GM12865 (cell line): ENCODE measurements around the gene MARVELD1.

Experiments used
- DNase-seq: peaks from one replicate; pipeline ENCODE4 v3.0.0; 2010; ENCODE audit warnings: low read depth
- H3K4me3 ChIP-seq: 2 replicates; pipeline ENCODE4 v1.5.1; 2011; ENCODE audit warnings: mild to moderate bottlenecking, low read depth, low read length, control low read depth
- TF ChIP-seq, protein P1 (sequence below): IDR thresholded peaks from 2 replicates; pipeline ENCODE4 v1.5.1; 2011; ENCODE audit warnings: low read length, control low read depth, low read depth, inconsistent platforms; ENCODE audit not compliant: insufficient read depth; ENCODE audit errors: missing control alignments

The MARVELD1 gene

DNA sequence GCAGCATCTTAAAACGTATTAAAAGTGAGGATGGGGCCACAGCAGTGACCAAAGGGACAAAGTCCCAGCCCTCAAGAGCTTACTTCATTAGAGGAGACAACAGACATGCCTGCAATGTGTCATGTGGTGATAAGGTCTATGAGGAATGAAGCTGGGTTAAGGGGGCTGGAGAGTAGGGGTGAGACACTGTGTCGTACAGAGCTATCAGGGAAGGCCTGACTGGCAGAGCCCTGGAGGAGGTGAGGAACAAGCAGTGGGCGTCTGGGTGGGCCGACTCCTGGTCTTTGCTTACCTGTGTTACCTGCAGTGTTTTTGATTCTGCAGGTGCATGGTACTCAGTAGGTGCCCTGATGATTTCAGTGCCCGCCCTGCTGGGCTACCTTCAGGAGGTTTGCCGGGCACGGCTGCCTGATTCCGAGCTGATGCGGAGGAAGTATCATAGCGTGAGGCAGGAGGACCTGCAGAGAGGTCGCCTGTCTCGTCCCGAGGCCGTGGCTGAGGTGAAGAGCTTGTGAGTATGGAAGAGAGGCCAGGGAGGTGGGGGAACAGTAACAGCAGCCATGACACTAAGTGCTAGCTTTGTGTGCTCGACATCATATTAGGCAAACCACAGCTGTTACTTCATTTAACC, 31.0 kb downstream of the MARVELD1 start:
- TF ChIP-seq, protein P1, sequence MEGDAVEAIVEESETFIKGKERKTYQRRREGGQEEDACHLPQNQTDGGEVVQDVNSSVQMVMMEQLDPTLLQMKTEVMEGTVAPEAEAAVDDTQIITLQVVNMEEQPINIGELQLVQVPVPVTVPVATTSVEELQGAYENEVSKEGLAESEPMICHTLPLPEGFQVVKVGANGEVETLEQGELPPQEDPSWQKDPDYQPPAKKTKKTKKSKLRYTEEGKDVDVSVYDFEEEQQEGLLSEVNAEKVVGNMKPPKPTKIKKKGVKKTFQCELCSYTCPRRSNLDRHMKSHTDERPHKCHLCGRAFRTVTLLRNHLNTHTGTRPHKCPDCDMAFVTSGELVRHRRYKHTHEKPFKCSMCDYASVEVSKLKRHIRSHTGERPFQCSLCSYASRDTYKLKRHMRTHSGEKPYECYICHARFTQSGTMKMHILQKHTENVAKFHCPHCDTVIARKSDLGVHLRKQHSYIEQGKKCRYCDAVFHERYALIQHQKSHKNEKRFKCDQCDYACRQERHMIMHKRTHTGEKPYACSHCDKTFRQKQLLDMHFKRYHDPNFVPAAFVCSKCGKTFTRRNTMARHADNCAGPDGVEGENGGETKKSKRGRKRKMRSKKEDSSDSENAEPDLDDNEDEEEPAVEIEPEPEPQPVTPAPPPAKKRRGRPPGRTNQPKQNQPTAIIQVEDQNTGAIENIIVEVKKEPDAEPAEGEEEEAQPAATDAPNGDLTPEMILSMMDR, result no peak
- DNase-seq, result no peak

DNA sequence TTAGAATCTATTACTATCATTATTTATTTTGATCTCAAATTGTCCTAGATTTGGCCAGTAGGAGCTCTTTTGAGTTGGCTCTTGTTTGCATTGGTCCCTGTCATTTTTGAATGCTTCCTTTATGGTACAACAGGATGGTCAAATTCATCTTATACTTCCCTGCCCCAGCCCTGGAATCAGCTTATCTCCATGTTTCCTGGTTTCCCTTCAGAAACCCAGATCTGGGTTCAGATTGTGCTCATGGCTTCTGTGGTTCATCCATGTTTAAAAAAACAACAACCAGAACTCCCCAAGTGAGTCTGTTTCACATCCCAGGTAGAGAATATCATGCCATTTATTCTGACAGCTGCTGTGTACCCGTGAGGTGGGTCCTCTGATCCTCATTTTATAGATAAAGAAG, 34.0 kb downstream of the MARVELD1 start:
- DNase-seq, result no peak
- TF ChIP-seq, protein P1, result no peak
- H3K4me3 ChIP-seq, result no peak overlapping the region

More for the DNA sequence above, 31.0 kb downstream of the MARVELD1 start:
- H3K4me3 ChIP-seq, result no peak overlapping the region

DNA sequence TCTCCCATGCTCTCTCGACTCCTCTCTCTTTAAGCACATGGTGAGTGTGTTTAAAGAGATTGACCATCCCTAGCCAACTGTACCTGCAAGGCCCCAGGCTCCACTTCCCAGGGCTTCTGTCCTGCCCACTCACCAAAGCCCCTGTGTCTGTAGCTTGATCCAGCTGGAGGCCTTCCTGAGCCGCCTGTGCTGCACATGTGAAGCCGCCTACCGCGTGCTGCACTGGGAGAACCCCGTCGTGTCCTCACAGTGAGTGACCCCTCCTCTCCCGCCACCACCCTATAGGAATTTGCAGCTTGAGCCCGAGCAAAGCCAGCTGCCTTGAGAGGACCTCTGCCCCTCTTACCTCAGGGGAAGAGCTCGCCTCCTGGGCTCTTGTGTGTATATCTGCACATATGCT, 34.6 kb downstream of the MARVELD1 start:
- H3K4me3 ChIP-seq, result no peak overlapping the region
- TF ChIP-seq, protein P1, result no peak
- no peak for DNase-seq

DNA sequence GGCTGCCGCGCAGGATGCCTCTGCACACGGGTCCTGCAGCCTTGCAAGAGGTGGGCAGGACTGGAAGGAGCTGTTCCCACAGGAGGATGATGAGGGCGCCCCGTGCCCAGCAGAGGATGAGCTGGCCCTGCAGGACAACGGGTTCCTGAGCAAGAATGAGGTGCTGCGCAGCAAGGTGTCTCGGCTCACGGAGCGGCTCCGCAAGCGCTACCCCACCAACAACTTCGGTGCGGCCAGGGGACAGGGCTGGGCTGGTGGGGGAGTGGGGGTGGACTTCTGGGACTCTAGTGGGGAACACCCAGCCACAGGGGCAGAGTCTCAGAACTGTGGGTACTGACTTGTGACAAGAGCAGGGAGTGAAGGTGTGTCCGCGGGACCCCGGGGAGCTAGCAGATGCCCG, 39.4 kb downstream of the MARVELD1 start:
- no peak overlapping the region for H3K4me3 ChIP-seq
- TF ChIP-seq, protein P1, result no peak

DNA sequence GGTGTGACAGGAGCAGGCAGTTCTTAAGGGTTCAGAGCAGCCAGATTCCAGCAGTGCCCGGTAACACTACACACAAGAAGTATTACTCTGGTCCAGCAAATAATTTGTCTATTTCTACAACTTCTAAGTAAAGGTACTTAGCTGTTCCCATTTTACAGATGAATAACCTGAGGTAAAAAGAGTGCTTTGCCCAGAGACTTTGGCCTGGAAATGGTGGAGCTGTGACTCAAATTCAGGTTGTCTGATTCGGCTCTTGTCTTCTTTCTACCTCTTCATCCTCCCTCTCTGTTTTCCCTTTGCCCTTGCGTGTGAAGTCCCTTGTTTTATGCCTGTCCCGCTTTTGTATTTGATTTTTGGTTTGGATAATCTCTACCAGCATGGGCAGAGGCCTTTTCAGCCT, 41.2 kb downstream of the MARVELD1 start:
- no peak for DNase-seq
- H3K4me3 ChIP-seq, result no peak overlapping the region
- TF ChIP-seq, protein P1, result no peak

More for the DNA sequence above, 39.4 kb downstream of the MARVELD1 start:
- no peak for DNase-seq

DNA sequence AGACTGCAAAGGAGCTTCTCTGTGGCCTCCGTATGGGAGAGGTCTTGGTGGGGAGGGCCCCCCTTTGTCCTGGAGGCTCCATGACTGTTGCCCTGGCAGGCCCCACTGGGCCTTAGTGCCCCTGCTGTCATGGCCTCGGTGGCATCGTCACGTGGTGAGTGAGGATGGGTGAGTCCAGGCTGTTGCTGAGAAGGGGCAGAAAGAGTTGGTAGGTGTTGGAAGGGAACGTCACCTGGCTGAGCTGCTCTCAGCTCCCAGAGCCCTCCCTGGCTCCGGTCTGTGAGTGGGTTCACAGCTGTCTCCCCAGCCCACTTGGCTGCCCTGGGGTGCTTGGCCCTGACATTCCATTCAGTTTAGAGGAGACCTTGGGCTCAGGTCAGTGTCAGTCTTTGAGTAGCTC, 42.2 kb downstream of the MARVELD1 start:
- DNase-seq, result no peak
- TF ChIP-seq, protein P1, result no peak
- no peak overlapping the region for H3K4me3 ChIP-seq

DNA sequence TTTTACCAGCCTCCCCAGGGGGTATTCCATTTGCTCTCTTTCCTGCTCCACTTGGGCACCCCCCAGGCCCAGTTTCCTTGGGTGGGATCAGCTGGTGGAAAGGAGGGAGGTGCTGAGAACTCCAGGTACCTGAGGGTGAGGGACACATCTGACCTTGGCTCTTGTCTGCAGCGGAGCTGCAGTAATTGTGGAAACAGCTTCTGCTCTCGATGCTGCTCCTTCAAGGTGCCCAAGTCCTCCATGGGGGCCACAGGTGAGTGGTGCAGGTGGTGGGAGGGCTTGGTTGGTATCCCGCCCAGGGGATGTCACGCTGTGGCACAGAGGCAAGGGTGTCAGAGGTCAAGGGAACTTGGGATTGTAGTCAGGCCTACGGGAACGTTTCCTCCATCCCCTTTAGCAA, 43.9 kb downstream of the MARVELD1 start:
- TF ChIP-seq, protein P1, result no peak
- DNase-seq, result no peak
- H3K4me3 ChIP-seq, result no peak overlapping the region
